ENCODE results near the gene RPTOR. TPM values are rescaled to one million over a fixed set of nuclear protein-coding genes. Genes with fewer than 3 reads are reported as not detected.

Gene RPTOR
- total RNA-seq, 3 donors from 2014 or later (not counting 1 experiment from before 2014, with no cell fraction given) = 49.2 to 63.6 (median 55.4) TPM

GRCh38 chr17:80573701-80574100 is 29.1 kb downstream of the RPTOR start:
- TF ChIP-seq CTCF (IDR thresholded peaks at IDR 0.05) = no peak
- intact Hi-C loops (cut with micrococcal nuclease) = no loop called here

GRCh38 chr17:80574496-80574895 is 29.9 kb downstream of the RPTOR start:
- no peaks in the 10 kb centered on the region for H3K36me3 ChIP-seq (ENCODE audit: control insufficient read depth, insufficient read depth, low read length)
- no peaks in the 10 kb centered on the region for H3K9me3 Mint-ChIP-seq
- no peak overlapping the region for H3K27ac Mint-ChIP-seq
- H3K4me3 Mint-ChIP-seq = no peak overlapping the region
- ATAC-seq (no peak), DNase-seq (no peak)
- H3K4me3 ChIP-seq (ENCODE audit: low read length) = no peak overlapping the region
- WGBS (ENCODE audit: insufficient coverage) = 100% methylated on average over 3 of the region's 4 CpGs
- peaks cover 13 to 15% of the 10 kb centered on the region in 2 donors for H3K4me1 Mint-ChIP-seq
- intact Hi-C loops (cut with micrococcal nuclease) = no loop called here
- no peaks in the 10 kb centered on the region for H3K27me3 Mint-ChIP-seq (ENCODE audit: low read depth in 2 of 2)
- no peaks in the 10 kb centered on the region for H3K27me3 ChIP-seq (ENCODE audit: control insufficient read depth, insufficient read depth, low read length)
- no peak overlapping the region for H3K27ac ChIP-seq (ENCODE audit: low read length)
- no peaks in the 10 kb centered on the region for H3K36me3 Mint-ChIP-seq
- H3K4me1 ChIP-seq (ENCODE audit: control insufficient read depth, insufficient read depth, low read length) = no peaks in the 10 kb centered on the region
- H3K9me3 ChIP-seq (ENCODE audit: control insufficient read depth, insufficient read depth, low read length) = no peaks in the 10 kb centered on the region
- TF ChIP-seq CTCF (IDR thresholded peaks at IDR 0.05) = no peak

More at GRCh38 chr17:80573701-80574100, 29.1 kb downstream of the RPTOR start:
- no peak overlapping the region for H3K4me3 ChIP-seq (ENCODE audit: low read length)
- Mint-ChIP-seq H3K4me1 (peaks cover 13 to 15% of the 10 kb centered on the region in 2 donors), H3K4me3 (no peak overlapping the region), H3K27ac (no peak overlapping the region), H3K9me3 (no peaks in the 10 kb centered on the region), H3K36me3 (no peaks in the 10 kb centered on the region), H3K27me3 (ENCODE audit: low read depth in 2 of 2) (no peaks in the 10 kb centered on the region)
- no peaks in the 10 kb centered on the region for H3K36me3 ChIP-seq (ENCODE audit: control insufficient read depth, insufficient read depth, low read length)
- DNase-seq (no peak), ATAC-seq (no peak)
- H3K27me3 ChIP-seq (ENCODE audit: control insufficient read depth, insufficient read depth, low read length) = no peaks in the 10 kb centered on the region
- H3K4me1 ChIP-seq (ENCODE audit: control insufficient read depth, insufficient read depth, low read length) = no peaks in the 10 kb centered on the region
- no peaks in the 10 kb centered on the region for H3K9me3 ChIP-seq (ENCODE audit: control insufficient read depth, insufficient read depth, low read length)
- H3K27ac ChIP-seq (ENCODE audit: low read length) = no peak overlapping the region
- WGBS (ENCODE audit: insufficient coverage) = 90% methylated on average over 4 of the region's 6 CpGs

DNA sequence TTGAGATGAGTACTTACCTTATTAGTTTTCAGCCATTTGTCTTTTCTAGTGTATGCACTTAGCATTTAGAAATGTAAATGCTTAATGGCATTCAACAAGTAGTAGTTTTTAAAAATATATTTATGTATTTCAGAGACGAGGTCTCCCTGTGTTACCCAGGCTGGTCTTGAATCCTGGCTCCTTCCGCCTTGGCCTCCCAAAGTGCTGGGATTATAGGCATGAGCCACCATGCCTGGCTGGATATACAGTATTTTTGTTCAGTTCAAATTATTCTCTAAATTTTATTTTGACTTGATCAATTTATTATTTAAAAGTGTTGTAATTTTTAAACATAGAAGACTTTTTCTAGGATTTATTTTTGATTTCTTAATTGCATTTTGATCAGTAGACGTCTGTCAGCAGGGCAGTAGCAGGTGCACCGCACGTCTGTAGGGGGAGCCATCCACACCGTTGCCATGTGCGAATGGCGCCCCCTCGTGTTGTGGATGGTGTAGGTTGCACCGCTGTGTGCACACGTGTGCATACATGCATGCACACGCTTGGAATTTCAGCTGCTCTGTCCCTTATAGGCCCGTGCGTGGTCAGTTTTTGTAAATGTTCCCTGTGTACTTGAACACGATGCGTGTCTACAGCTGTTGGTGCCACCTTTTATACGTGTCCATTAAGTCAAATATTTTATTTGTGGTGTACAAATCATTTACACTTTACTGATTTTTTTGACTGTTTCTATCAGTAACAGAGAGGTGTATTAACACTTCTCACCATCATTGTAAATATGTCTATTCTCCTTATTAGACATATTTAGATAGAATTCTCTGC is 30.6 kb downstream of the RPTOR start:
- Mint-ChIP-seq H3K9me3 (no peaks in the 10 kb centered on the region), H3K36me3 (no peaks in the 10 kb centered on the region), H3K27ac (no peak overlapping the region), H3K4me1 (peaks cover 8 to 9% of the 10 kb centered on the region in 2 donors), H3K4me3 (no peak overlapping the region), H3K27me3 (ENCODE audit: low read depth in 2 of 2) (no peaks in the 10 kb centered on the region)
- Histone ChIP-seq H3K4me3 (ENCODE audit: low read length) (no peak overlapping the region), H3K4me1 (ENCODE audit: control insufficient read depth, insufficient read depth, low read length) (no peaks in the 10 kb centered on the region), H3K27ac (ENCODE audit: low read length) (no peak overlapping the region), H3K27me3 (ENCODE audit: control insufficient read depth, insufficient read depth, low read length) (no peaks in the 10 kb centered on the region), H3K36me3 (ENCODE audit: control insufficient read depth, insufficient read depth, low read length) (no peaks in the 10 kb centered on the region), H3K9me3 (ENCODE audit: control insufficient read depth, insufficient read depth, low read length) (no peaks in the 10 kb centered on the region)
- intact Hi-C loops (cut with micrococcal nuclease) = loop anchor here (1.0 to 5.0 kb wide), 2 partner anchors 148 to 407 kb away; no protein-coding TSS in a partner anchor
- ATAC-seq (peak; percentile 100), DNase-seq (peak; percentile 90 to 96)
- TF ChIP-seq CTCF (IDR thresholded peaks at IDR 0.05) = peak; percentile 100
- WGBS (ENCODE audit: insufficient coverage) = 14% methylated on average over 14 of the region's 17 CpGs
